HEK293 (cell line): Measurements from ENCODE around the gene KIAA0825.

Source experiments
- CTCF ChIA-PET: fragments of 350-600 bp; formaldehyde crosslinking; extraction: SDS; loops from one replicate; lab custom pipeline; 2021; ENCODE audit warnings: antibody characterized with exemption; lab: Yijun Ruan, JAX
- POLR2A ChIA-PET: fragments of 300-600 bp; formaldehyde crosslinking; extraction: SDS; loops from one replicate; lab custom pipeline; 2020; ENCODE audit warnings: antibody characterized with exemption, inconsistent platforms; lab: Yijun Ruan, JAX
- H3K27ac ChIP-seq: fragments of 200-500 bp; sonication (Bioruptor generic); 2 replicates; pipeline ENCODE4 v1.5.1; 2014; ENCODE audit warnings: low read depth, low read length, control low read depth, inconsistent platforms; ENCODE audit errors: extremely low read depth
- H3K36me3 ChIP-seq, 2 experiments: fragments of 200-500 bp in 1 of 2; sonication (Bioruptor generic) in 1 of 2; 1 replicate in 1 of 2; 2 replicates in 1 of 2; pipeline ENCODE4 v1.5.1; 2014 to 2017; ENCODE audit warnings: inconsistent platforms in 2 of 2, low read length in 2 of 2; ENCODE audit not compliant: control insufficient read depth in 2 of 2, insufficient read depth in 1 of 2
- H3K4me1 ChIP-seq: fragments of 200-500 bp; sonication (Bioruptor generic); 2 replicates; pipeline ENCODE4 v1.5.1; 2014; ENCODE audit warnings: mild to moderate bottlenecking, low read length, inconsistent platforms; ENCODE audit not compliant: control insufficient read depth, insufficient read depth
- H3K4me3 ChIP-seq: 2 replicates; pipeline ENCODE4 v1.5.1; 2011; ENCODE audit warnings: low read depth, mild to moderate bottlenecking, control low read depth, low read length, moderate library complexity
- H3K9me3 ChIP-seq: fragments of 200-500 bp; sonication (Bioruptor generic); 2 replicates; pipeline ENCODE4 v1.5.1; 2014; ENCODE audit warnings: low read depth, low read length, inconsistent platforms; ENCODE audit not compliant: control insufficient read depth, insufficient read depth
- GLI4 ChIP-seq: fragments of 450-650 bp; formaldehyde crosslinking; IDR thresholded peaks from 2 replicates; pipeline ENCODE4 v1.5.1; 2016; ENCODE audit warnings: missing biosample characterization, missing genetic modification characterization
- GLIS1 ChIP-seq: fragments of 450-650 bp; formaldehyde crosslinking; IDR thresholded peaks from 2 replicates; pipeline ENCODE4 v1.5.1; 2016; ENCODE audit warnings: missing biosample characterization, missing genetic modification characterization
- KLF9 ChIP-seq: fragments of 450-650 bp; formaldehyde crosslinking; IDR thresholded peaks from 2 replicates; pipeline ENCODE4 v1.5.1; 2016; ENCODE audit warnings: missing biosample characterization, missing genetic modification characterization, low read depth
- PRDM6 ChIP-seq: fragments of 450-650 bp; formaldehyde crosslinking; IDR thresholded peaks from 2 replicates; pipeline ENCODE4 v1.5.1; 2017; ENCODE audit warnings: missing biosample characterization, missing genetic modification characterization
- ZBTB17 ChIP-seq: fragments of 450-650 bp; formaldehyde crosslinking; IDR thresholded peaks from 2 replicates; pipeline ENCODE4 v1.5.1; 2016; ENCODE audit warnings: missing biosample characterization, missing genetic modification characterization
- ZFHX2 ChIP-seq: fragments of 450-650 bp; formaldehyde crosslinking; conservative IDR thresholded peaks from 2 replicates; pipeline ENCODE4 v1.5.1; 2016; ENCODE audit warnings: missing biosample characterization, missing genetic modification characterization
- ZFP37 ChIP-seq: fragments of 450-650 bp; formaldehyde crosslinking; IDR thresholded peaks from 2 replicates; pipeline ENCODE4 v1.5.1; 2016; ENCODE audit warnings: missing biosample characterization, missing genetic modification characterization
- ZFP41 ChIP-seq: fragments of 450-650 bp; formaldehyde crosslinking; IDR thresholded peaks from 2 replicates; pipeline ENCODE4 v1.5.1; 2016; ENCODE audit warnings: missing biosample characterization, missing genetic modification characterization, borderline replicate concordance
- ZFP69B ChIP-seq: fragments of 450-650 bp; formaldehyde crosslinking; IDR thresholded peaks from 2 replicates; pipeline ENCODE4 v1.5.1; 2016; ENCODE audit warnings: missing biosample characterization, missing genetic modification characterization
- ZNF112 ChIP-seq: fragments of 450-650 bp; formaldehyde crosslinking; IDR thresholded peaks from 2 replicates; pipeline ENCODE4 v1.5.0; 2017; ENCODE audit warnings: missing biosample characterization, missing genetic modification characterization
- ZNF280C ChIP-seq: fragments of 450-650 bp; formaldehyde crosslinking; IDR thresholded peaks from 2 replicates; pipeline ENCODE4 v1.5.1; 2016; ENCODE audit warnings: missing biosample characterization, missing genetic modification characterization
- ZNF335 ChIP-seq: fragments of 450-650 bp; formaldehyde crosslinking; conservative IDR thresholded peaks from 2 replicates; pipeline ENCODE4 v1.5.1; 2016; ENCODE audit warnings: missing biosample characterization, missing genetic modification characterization
- ZNF354C ChIP-seq: fragments of 450-650 bp; formaldehyde crosslinking; IDR thresholded peaks from 2 replicates; pipeline ENCODE4 v1.5.1; 2016; ENCODE audit warnings: missing biosample characterization, missing genetic modification characterization, low read depth, borderline replicate concordance
- ZNF391 ChIP-seq: fragments of 450-650 bp; formaldehyde crosslinking; IDR thresholded peaks from 2 replicates; pipeline ENCODE4 v1.5.1; 2016; ENCODE audit warnings: low read depth, missing biosample characterization, missing genetic modification characterization, borderline replicate concordance
- ZNF449 ChIP-seq: fragments of 450-650 bp; formaldehyde crosslinking; IDR thresholded peaks from 2 replicates; pipeline ENCODE4 v1.5.1; 2017; ENCODE audit warnings: missing biosample characterization, mild to moderate bottlenecking, missing genetic modification characterization, moderate library complexity
- ZNF555 ChIP-seq: fragments of 450-650 bp; formaldehyde crosslinking; conservative IDR thresholded peaks from 2 replicates; pipeline ENCODE4 v1.5.1; 2017; ENCODE audit warnings: missing biosample characterization, mild to moderate bottlenecking, missing genetic modification characterization, inconsistent platforms
- ZNF561 ChIP-seq: fragments of 450-650 bp; IDR thresholded peaks from 2 replicates; pipeline ENCODE4 v1.5.1; 2018; ENCODE audit warnings: missing biosample characterization, missing genetic modification characterization, borderline replicate concordance
- ZNF580 ChIP-seq: fragments of 450-650 bp; formaldehyde crosslinking; IDR thresholded peaks from 2 replicates; pipeline ENCODE4 v1.5.1; 2016; ENCODE audit warnings: missing biosample characterization, missing genetic modification characterization
- ZNF654 ChIP-seq: fragments of 450-650 bp; formaldehyde crosslinking; IDR thresholded peaks from 2 replicates; pipeline ENCODE4 v1.5.1; 2016; ENCODE audit warnings: low read depth, missing biosample characterization, missing genetic modification characterization
- ZNF670 ChIP-seq: fragments of 450-650 bp; formaldehyde crosslinking; IDR thresholded peaks from 2 replicates; pipeline ENCODE4 v1.5.1; 2016; ENCODE audit warnings: missing biosample characterization, missing genetic modification characterization, low read depth
- ZNF704 ChIP-seq: fragments of 450-650 bp; formaldehyde crosslinking; IDR thresholded peaks from 2 replicates; pipeline ENCODE4 v1.5.1; 2016; ENCODE audit warnings: missing biosample characterization, missing genetic modification characterization
- ZNF843 ChIP-seq: fragments of 450-650 bp; formaldehyde crosslinking; IDR thresholded peaks from 2 replicates; pipeline ENCODE4 v1.5.1; 2016; ENCODE audit warnings: missing biosample characterization, missing genetic modification characterization
- ZSCAN4 ChIP-seq: fragments of 450-650 bp; formaldehyde crosslinking; IDR thresholded peaks from 2 replicates; pipeline ENCODE4 v1.5.1; 2017; ENCODE audit warnings: missing biosample characterization, missing genetic modification characterization

KIAA0825 gene

GRCh38 chr5:94184870-94185269 is 433.5 kb downstream of the KIAA0825 start:
- no peak for TF ChIP-seq ZNF112 (tag by site-specific recombination)
- TF ChIP-seq KLF9 (tag by site-specific recombination), result no peak
- Histone ChIP-seq H3K4me1 (no peaks in the 10 kb centered on the region), H3K36me3 (no peaks in the 10 kb centered on the region), H3K9me3 (no peaks in the 10 kb centered on the region; the same call in 1 of the 2 replicates), H3K4me3 (no peak overlapping the region), H3K27ac (no peak overlapping the region)
- ChIA-PET POLR2A (no interaction called here), CTCF (no interaction called here)

GRCh38 chr5:94181895-94182294 is 436.5 kb downstream of the KIAA0825 start:
- ChIA-PET CTCF (interaction anchor here (0.5 to 1.8 kb wide), 11 partner anchors 9 to 1299 kb away, joined by 3 to 8 read pairs (median 4); no protein-coding TSS in a partner anchor), POLR2A (no interaction called here)

GRCh38 chr5:94180761-94181160 is 437.6 kb downstream of the KIAA0825 start:
- H3K9me3 ChIP-seq, result no peaks in the 10 kb centered on the region

More at GRCh38 chr5:94181895-94182294, 436.5 kb downstream of the KIAA0825 start:
- Histone ChIP-seq H3K4me3 (no peak overlapping the region), H3K9me3 (no peaks in the 10 kb centered on the region), H3K36me3 (no peaks in the 10 kb centered on the region), H3K4me1 (no peaks in the 10 kb centered on the region), H3K27ac (no peak overlapping the region)
- TF ChIP-seq ZNF654 (peak; percentile 28; the same call in 1 of the 2 replicates), ZFP69B (no peak), GLIS1 (tag by site-specific recombination) (no peak), ZBTB17 (tag by site-specific recombination) (no peak), ZNF580 (0 out of 2 replicates have a peak, but pooled peaks have one; percentile 44), ZNF561 (tag by site-specific recombination) (no peak), ZNF555 (tag by site-specific recombination) (no peak)

More at GRCh38 chr5:94180761-94181160, 437.6 kb downstream of the KIAA0825 start:
- Histone ChIP-seq H3K4me1 (no peaks in the 10 kb centered on the region), H3K4me3 (no peak overlapping the region), H3K36me3 (no peaks in the 10 kb centered on the region), H3K27ac (no peak overlapping the region)
- ChIA-PET POLR2A (no interaction called here), CTCF (interaction anchor here (0.6 to 1.8 kb wide), 3 partner anchors 10 to 557 kb away, joined by 5 to 8 read pairs (median 6); no protein-coding TSS in a partner anchor)
- TF ChIP-seq GLIS1 (tag by site-specific recombination) (no peak), ZFHX2 (no peak), ZFP37 (no peak), ZNF335 (tag by site-specific recombination) (no peak), ZFP41 (tag by site-specific recombination) (no peak), ZNF449 (tag by site-specific recombination) (no peak), GLI4 (tag by site-specific recombination) (no peak), PRDM6 (tag by site-specific recombination) (no peak), ZNF843 (tag by site-specific recombination) (no peak), ZNF354C (tag by site-specific recombination) (no peak), ZNF670 (tag by site-specific recombination) (no peak), ZSCAN4 (tag by site-specific recombination) (no peak), ZNF391 (no peak), ZNF704 (no peak), ZNF280C (tag by site-specific recombination) (no peak)
